ENCODE data around the gene BHLHE41.

- TF ChIP-seq RCOR1 (IDR thresholded peaks at IDR 0.05; ENCODE audit: low read depth, low read length) (no peak), ZFP36 (IDR thresholded peaks at IDR 0.05; ENCODE audit: borderline replicate concordance, partially characterized antibody) (no peak), NR3C1 (IDR thresholded peaks at IDR 0.05) (no peak), CTCF (IDR thresholded peaks at IDR 0.05) (no peak), POLR2A (IDR thresholded peaks at IDR 0.05; ENCODE audit: low read length) (no peak), EP300 (IDR thresholded peaks at IDR 0.05) (no peak)
These were observed 47.7 kb upstream of the BHLHE41 start for GRCh38 chr12:26172539-26172938.

All from A549 (cell line).